Heart left ventricle (tissue), 13 donors: Measurements from ENCODE around the gene PEG3.

ENCODE experiments used
- POLR2A ChIP-seq, 2 donors: fragments of 450-650 bp; IDR thresholded peaks; one replicate each; pipeline ENCODE4 v1.6.1; 2017; ENCODE audit warnings: antibody characterized with exemption in 2 of 2, mild to moderate bottlenecking in 2 of 2, moderate library complexity in 2 of 2
- TF ChIP-seq, protein P1 (sequence below), 12 donors: fragments of 200-600 bp; sonication (generic) in 4 of 12; IDR thresholded peaks; one replicate each; pipeline versions ENCODE4 v1.5.0 to v1.8.0; 2018 to 2022; ENCODE audit warnings: antibody characterized with exemption in 12 of 12, mild to moderate bottlenecking in 5 of 12
- donor health status: ischemic (EF 13 %, LVEDD 7.1; RV severe dilation, severe dysfunction).
- donor health status: DM: no; HTN: yes; CAD: no.
- donor health status: DM: no; HTN: no; CAD: no.
- donor health status: ischemic (EF 25% LVEDD 6.9; RV normal size, moderate dysfunction).
- donor health status: ischemic (EF 25% LVEDD 5.7; RV mildly dilated, moderate dysfunction).
- donor health status: ischemic (EF 35%, LVEDD 5.7; RV mildly dilated, moderate dysfunction).
- donor health status: nonischemic (EF 11% LVEDD 7.7; RV severe dilation, severe dysfunction).
- donor health status: DM: yes; HTN: yes; CAD: no.
- donor health status: PGD.
- donor health status: ischemic (EF 29% LVEDD 5.4; RV normal size, mild dysfunction).
- donor health status: nonischemic (EF 23%, LVEDD 6.1; RV moderate dilation, normal function).

DNA sequence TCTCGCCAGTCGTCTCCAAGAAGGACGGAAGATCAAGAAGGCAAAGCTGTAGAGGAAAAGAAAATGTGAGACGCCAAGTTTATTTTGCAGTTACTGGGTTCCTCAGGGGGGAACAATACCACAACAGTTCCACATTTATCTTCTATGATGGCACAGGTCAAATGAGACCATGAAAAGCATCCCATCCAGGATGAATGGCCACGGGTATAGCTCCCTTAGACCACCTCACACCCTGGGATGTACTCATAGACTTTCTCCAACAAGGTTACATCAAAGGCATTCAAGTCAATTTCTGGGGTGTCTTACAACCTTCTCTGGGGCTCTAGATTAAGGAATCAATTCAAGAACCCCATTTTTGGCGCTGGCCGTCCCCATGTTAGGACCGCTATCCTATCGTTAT lies 4.5 kb downstream of the PEG3 start:
- TF ChIP-seq, protein P1, sequence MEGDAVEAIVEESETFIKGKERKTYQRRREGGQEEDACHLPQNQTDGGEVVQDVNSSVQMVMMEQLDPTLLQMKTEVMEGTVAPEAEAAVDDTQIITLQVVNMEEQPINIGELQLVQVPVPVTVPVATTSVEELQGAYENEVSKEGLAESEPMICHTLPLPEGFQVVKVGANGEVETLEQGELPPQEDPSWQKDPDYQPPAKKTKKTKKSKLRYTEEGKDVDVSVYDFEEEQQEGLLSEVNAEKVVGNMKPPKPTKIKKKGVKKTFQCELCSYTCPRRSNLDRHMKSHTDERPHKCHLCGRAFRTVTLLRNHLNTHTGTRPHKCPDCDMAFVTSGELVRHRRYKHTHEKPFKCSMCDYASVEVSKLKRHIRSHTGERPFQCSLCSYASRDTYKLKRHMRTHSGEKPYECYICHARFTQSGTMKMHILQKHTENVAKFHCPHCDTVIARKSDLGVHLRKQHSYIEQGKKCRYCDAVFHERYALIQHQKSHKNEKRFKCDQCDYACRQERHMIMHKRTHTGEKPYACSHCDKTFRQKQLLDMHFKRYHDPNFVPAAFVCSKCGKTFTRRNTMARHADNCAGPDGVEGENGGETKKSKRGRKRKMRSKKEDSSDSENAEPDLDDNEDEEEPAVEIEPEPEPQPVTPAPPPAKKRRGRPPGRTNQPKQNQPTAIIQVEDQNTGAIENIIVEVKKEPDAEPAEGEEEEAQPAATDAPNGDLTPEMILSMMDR (IDR thresholded peaks at IDR 0.05) = no peak
- TF ChIP-seq POLR2A (IDR thresholded peaks at IDR 0.05) = no peak
